Measurements from ENCODE around the gene CYS1. TPM values are rescaled to one million over a fixed set of nuclear protein-coding genes. Genes with fewer than 3 reads are reported as not detected.
"Not testable (repeated sequence)": the region's sequence is repeated elsewhere in the genome, so short reads cannot be mapped to it uniquely, and the experiment has no call there.

The CYS1 gene
- total RNA-seq, 1 donor from 2014 or later: not detected

- Mint-ChIP-seq H3K4me3 (no peak overlapping the region), H3K27me3 (ENCODE audit: low read depth) (no peaks in the 10 kb centered on the region), H3K36me3 (ENCODE audit: low read depth) (no peaks in the 10 kb centered on the region), H3K4me1 (peaks cover 11% of the 10 kb centered on the region), H3K27ac (ENCODE audit: unreplicated experiment) (no peak overlapping the region), H3K9me3 (no peaks in the 10 kb centered on the region)
- TF ChIP-seq CTCF (conservative IDR thresholded peaks at IDR 0.05): no peak
- DNase-seq (ENCODE audit: low read depth, low spot score): no peak
Observed at GRCh38 chr2:10034333-10035052, 45.7 kb downstream of the CYS1 start.

GRCh38 chr2:10033251-10034006 is 46.8 kb downstream of the CYS1 start:
- Mint-ChIP-seq H3K27me3 (ENCODE audit: low read depth) (no peaks in the 10 kb centered on the region), H3K9me3 (no peaks in the 10 kb centered on the region), H3K27ac (ENCODE audit: unreplicated experiment) (peak overlapping the region; percentile 35), H3K4me1 (peaks cover 19% of the 10 kb centered on the region), H3K4me3 (no peak overlapping the region), H3K36me3 (ENCODE audit: low read depth) (no peaks in the 10 kb centered on the region)
- no peak for TF ChIP-seq CTCF (conservative IDR thresholded peaks at IDR 0.05)
- DNase-seq (ENCODE audit: low read depth, low spot score): no peak

GRCh38 chr2:10032746-10033105 is 47.5 kb downstream of the CYS1 start:
- no peak overlapping the region for H3K27ac Mint-ChIP-seq (ENCODE audit: unreplicated experiment)
- H3K4me3 Mint-ChIP-seq: no peak overlapping the region

GRCh38 chr2:10031886-10032745 is 48.1 kb downstream of the CYS1 start:
- Mint-ChIP-seq H3K4me1 (peaks cover 19% of the 10 kb centered on the region), H3K27me3 (ENCODE audit: low read depth) (no peaks in the 10 kb centered on the region), H3K9me3 (no peaks in the 10 kb centered on the region), H3K4me3 (no peak overlapping the region), H3K27ac (ENCODE audit: unreplicated experiment) (no peak overlapping the region), H3K36me3 (ENCODE audit: low read depth) (no peaks in the 10 kb centered on the region)
- DNase-seq (ENCODE audit: low read depth, low spot score): no peak
- no peak for TF ChIP-seq CTCF (conservative IDR thresholded peaks at IDR 0.05)

More at GRCh38 chr2:10032746-10033105, 47.5 kb downstream of the CYS1 start:
- H3K36me3 Mint-ChIP-seq (ENCODE audit: low read depth): no peaks in the 10 kb centered on the region
- TF ChIP-seq CTCF (conservative IDR thresholded peaks at IDR 0.05): no peak
- no peaks in the 10 kb centered on the region for H3K9me3 Mint-ChIP-seq
- no peak for DNase-seq (ENCODE audit: low read depth, low spot score)
- peaks cover 19% of the 10 kb centered on the region for H3K4me1 Mint-ChIP-seq
- H3K27me3 Mint-ChIP-seq (ENCODE audit: low read depth): no peaks in the 10 kb centered on the region

- H3K36me3 Mint-ChIP-seq (ENCODE audit: low read depth); H3K9me3 Mint-ChIP-seq; H3K27me3 Mint-ChIP-seq (ENCODE audit: low read depth); H3K4me3 Mint-ChIP-seq; DNase-seq (ENCODE audit: low read depth, low spot score): not testable (repeated sequence)
- Mint-ChIP-seq H3K4me1 (peaks cover 19% of the 10 kb centered on the region), H3K27ac (ENCODE audit: unreplicated experiment) (peak overlapping the region; percentile 50)
Observed at GRCh38 chr2:10030798-10031197, 49.4 kb downstream of the CYS1 start.

Measured in neural crest cell (in vitro differentiated cells).